A673 (cell line): ENCODE results near the gene ZFAND2B.

Experiments used
- EZH2 ChIP-seq: fragments of 200-600 bp; sonication (generic); IDR thresholded peaks from 2 replicates; pipeline ENCODE4 v1.6.1; 2017; ENCODE audit warnings: borderline replicate concordance, low read depth, mild to moderate bottlenecking, mixed read lengths, antibody characterized with exemption, low read length; ENCODE audit not compliant: poor library complexity, severe bottlenecking
- TF ChIP-seq, protein P1 (sequence below): fragments of 300-800, 200-600 bp; sonication (generic); conservative IDR thresholded peaks from 2 replicates; pipeline ENCODE4 v1.5.1; 2017; ENCODE audit warnings: low read depth, mild to moderate bottlenecking, antibody characterized with exemption, low read length, moderate library complexity, mixed read lengths

DNA sequence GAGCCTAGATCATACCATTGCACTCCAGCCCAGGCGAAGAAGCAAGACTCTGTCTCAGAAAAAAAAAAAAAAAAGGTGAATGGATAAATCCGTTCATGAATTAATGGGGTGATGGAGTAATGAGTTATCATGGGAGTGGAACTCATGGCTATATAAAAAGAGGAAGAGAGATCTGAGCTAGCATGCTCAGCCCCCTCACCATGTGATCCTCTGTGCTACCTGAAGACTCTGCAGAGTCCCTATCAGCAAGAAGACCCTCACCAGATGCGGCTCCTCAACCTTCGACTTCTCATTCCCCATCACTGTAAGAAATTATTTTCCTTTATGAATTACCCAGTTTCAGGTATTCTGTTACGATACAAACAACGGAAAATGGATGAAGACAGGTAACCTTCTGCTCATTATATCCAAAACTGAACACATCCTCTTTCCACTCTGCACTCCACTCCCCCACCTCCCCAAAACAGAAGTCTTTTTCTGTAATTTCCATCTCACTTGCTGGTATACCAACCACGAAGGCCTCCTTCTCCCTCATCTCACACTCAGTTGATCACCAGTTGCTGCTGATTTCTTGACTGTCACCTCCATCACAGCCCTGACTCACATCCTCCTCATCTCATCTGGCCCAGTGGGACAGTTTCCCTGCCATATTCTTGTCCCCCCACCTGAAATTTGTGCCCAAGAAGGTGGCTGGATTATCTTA is 19.7 kb upstream of the ZFAND2B start:
- TF ChIP-seq, protein P1, sequence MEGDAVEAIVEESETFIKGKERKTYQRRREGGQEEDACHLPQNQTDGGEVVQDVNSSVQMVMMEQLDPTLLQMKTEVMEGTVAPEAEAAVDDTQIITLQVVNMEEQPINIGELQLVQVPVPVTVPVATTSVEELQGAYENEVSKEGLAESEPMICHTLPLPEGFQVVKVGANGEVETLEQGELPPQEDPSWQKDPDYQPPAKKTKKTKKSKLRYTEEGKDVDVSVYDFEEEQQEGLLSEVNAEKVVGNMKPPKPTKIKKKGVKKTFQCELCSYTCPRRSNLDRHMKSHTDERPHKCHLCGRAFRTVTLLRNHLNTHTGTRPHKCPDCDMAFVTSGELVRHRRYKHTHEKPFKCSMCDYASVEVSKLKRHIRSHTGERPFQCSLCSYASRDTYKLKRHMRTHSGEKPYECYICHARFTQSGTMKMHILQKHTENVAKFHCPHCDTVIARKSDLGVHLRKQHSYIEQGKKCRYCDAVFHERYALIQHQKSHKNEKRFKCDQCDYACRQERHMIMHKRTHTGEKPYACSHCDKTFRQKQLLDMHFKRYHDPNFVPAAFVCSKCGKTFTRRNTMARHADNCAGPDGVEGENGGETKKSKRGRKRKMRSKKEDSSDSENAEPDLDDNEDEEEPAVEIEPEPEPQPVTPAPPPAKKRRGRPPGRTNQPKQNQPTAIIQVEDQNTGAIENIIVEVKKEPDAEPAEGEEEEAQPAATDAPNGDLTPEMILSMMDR = no peak
- TF ChIP-seq EZH2 = no peak
